GM13976 (cell line): Measurements from ENCODE around the gene KSR1.

Source experiments
- DNase-seq: peaks from one replicate; pipeline ENCODE4 v3.0.0; 2012; ENCODE audit warnings: low spot score
- CTCF ChIP-seq: IDR thresholded peaks from 2 replicates; pipeline ENCODE4 v1.5.1; 2012; ENCODE audit warnings: borderline replicate concordance, mild to moderate bottlenecking; ENCODE audit not compliant: insufficient read depth; ENCODE audit errors: extremely low read depth, missing control alignments, control extremely low read depth
- in situ Hi-C: fragments of 300-500 bp; cut with MboI; formaldehyde crosslinking; loops from one replicate; pipeline ENCODE4 v1.12.0; 2022; ENCODE audit warnings: low sequenced_read_pairs, mixed read lengths, inconsistent platforms; ENCODE audit not compliant: unreplicated experiment

Gene KSR1

GRCh38 chr17:27554911-27555310 lies 98.7 kb downstream of the KSR1 start:
- TF ChIP-seq CTCF, result no peak
- in situ Hi-C loops, result loop anchor here (10.0 kb wide), 1 partner anchor 60 kb away; no protein-coding TSS in a partner anchor
- DNase-seq, result no peak

- DNase-seq, result no peak
- in situ Hi-C loops, result loop anchor here (10.0 kb wide), 1 partner anchor 61 kb away; no protein-coding TSS in a partner anchor
- no peak for TF ChIP-seq CTCF
These were observed 99.1 kb downstream of the KSR1 start for GRCh38 chr17:27555339-27555738.

- in situ Hi-C loops, result loop anchor here (10.0 kb wide), 1 partner anchor 64 kb away; no protein-coding TSS in a partner anchor
- no peak for TF ChIP-seq CTCF
- no peak for DNase-seq
These were observed 102.1 kb downstream of the KSR1 start for GRCh38 chr17:27558341-27558740.

GRCh38 chr17:27558842-27559505 lies 102.7 kb downstream of the KSR1 start:
- in situ Hi-C loops, result loop anchor here (10.0 kb wide), 1 partner anchor 64 kb away; no protein-coding TSS in a partner anchor
- DNase-seq, result no peak
- TF ChIP-seq CTCF, result no peak

- in situ Hi-C loops, result loop anchor here (10.0 kb wide), 1 partner anchor 65 kb away; no protein-coding TSS in a partner anchor
These were observed 103.5 kb downstream of the KSR1 start for GRCh38 chr17:27559506-27560481.

More at GRCh38 chr17:27559506-27560481, 103.5 kb downstream of the KSR1 start:
- no peak for DNase-seq
- TF ChIP-seq CTCF, result no peak
